Measurements from ENCODE around the gene KRT75.
"Not testable (repeated sequence)": the region's sequence is repeated elsewhere in the genome, so short reads cannot be mapped to it uniquely, and the experiment has no call there.

The KRT75 gene

DNA sequence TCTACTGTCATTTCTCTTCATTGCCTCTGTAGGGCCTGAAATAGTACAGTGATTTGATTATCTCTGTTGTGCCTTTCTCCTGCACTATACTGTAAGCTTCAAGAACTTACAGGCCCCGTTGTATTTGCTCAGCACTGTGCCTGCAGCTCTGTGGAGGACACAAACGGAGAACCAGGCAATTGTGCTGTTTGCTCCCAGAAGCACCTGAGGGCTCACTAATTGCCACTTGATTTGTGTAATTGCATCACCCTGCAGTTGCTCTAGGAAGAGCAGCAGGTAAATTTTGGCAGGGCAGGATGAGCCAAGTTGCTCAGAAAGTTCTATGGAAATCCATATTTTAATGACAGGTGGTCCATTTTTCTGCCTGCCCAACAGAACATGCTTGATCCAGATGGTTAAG is 16.4 kb downstream of the KRT75 start:
- no peak for DNase-seq (ENCODE audit: low read depth in 4 of 4, low spot score in 1 of 4)

DNA sequence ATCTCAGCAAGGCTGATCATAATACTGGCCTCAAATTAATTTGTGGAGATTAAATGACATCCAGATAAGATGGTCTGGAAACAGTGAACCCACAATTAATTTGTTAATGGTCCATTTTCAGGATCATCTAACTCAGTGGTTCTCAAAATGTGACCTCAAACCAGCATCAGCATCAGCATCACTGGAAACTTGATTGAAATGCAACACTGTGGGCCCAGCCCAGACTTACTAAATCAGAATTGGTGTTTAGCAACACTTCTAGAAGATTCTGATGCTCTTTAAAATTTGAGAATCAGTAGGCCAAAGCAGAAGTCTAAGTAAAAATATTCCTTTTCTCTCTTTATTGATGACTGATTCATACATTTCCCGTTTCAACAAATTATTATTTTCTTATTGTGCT is 17.4 kb downstream of the KRT75 start:
- DNase-seq (ENCODE audit: low read depth in 4 of 4, low spot score in 1 of 4) = no peak

DNA sequence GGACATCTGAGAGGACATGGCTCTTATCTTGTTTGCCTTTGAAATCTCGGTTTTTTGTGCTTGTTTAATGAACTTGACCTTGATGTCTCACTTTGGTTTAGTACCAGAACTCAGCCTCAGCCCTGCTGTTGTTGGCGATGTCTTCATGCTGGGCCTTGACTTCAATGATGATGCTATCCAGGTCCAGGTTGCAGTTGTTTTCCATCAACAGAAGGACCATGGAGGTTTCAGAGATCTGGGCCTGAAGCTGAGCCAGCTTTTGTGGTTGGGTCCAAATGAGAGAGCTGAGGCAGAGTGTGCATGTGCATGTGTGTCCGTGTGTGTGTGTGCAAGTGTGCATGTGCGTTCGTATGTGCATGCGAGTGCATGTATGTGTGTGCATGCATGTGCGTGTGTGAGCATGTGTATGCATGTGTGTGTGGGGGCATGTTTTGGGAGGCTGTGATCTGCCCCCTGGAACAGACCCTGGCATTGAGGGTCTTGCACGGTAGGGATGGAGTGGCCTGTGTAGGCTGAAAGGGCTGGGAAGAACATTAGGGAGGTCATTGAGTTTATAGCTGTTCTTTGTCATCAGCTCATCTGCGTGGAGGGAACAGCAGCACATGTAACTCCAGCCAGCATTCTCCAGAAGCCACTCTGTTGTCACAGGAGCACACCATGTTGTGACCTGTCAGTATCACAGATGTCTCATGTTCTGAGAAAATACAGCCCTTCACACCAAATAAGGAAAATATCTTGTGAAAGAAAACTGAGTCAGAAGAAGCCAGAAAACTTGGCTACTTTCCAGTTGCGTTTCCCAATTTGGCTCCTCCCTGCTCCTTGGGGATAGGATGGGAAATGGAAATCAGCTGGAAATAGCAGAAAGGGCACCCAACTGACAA is 18.1 kb downstream of the KRT75 start:
- no peak for DNase-seq (ENCODE audit: low read depth in 4 of 4, low spot score in 1 of 4)

- no peak for DNase-seq (ENCODE audit: low read depth in 4 of 4, low spot score in 1 of 4)
Measured at GRCh38 chr12:52414936-52415335, 19.2 kb downstream of the KRT75 start.

- no peak for DNase-seq (ENCODE audit: low read depth in 4 of 4, low spot score in 1 of 4)
Measured at GRCh38 chr12:52413782-52414345, 20.3 kb downstream of the KRT75 start.

- DNase-seq (ENCODE audit: low read depth in 4 of 4, low spot score in 1 of 4) = no peak
Measured at GRCh38 chr12:52413202-52413601, 21.0 kb downstream of the KRT75 start.

DNA sequence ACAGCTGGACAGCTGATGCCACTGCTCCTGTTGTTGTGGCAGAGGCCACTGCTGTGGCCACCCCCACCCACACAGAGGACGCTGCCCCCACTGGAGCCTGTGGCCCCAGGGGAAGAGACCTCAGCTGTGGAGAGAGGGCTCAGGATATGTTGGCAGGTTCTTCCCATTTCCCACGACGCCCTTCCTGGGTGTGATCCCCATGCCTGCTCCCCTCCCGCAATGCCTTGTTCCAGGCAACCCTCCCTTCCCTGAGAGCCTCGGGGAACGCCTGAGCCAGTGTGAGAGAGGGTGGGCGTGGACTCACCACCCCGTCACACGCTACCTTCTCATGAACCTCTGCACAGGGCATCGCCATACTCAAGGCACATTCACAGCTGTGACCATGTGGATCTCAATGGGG is 22.4 kb downstream of the KRT75 start:
- DNase-seq (ENCODE audit: low read depth in 4 of 4, low spot score in 1 of 4) = no peak

DNA sequence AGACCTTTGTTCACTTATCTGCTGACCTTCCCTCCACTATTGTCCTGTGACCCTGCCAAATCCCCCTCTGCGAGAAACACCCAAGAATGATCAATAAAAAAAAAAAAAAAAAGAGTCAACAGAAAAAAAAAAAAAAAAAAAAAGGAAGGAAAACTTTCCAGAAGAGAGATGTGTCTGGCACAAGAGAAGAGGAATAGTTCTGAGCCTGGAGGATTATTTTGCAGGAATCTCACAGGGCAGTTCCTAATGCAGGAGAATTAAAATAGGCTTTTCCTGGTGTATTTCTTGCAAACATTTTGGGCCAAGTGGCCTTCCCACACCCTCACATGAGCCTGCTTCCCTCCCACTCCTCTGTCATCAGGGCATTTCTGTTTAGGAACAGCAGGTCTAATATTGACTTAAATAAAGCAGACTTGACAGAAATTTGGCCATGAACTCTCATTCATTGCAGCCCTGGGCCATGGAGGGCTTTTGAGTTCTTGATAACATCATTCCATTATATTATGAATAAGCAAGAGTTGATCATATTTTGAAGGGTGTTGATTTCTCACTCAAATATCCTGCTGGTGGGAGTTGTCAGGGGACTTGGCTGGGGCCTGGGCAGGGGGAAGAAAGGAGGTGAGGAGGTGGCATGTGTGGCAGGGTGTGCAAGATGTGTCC is 23.5 kb downstream of the KRT75 start:
- not testable (repeated sequence) for DNase-seq (ENCODE audit: low read depth in 4 of 4, low spot score in 1 of 4)

DNA sequence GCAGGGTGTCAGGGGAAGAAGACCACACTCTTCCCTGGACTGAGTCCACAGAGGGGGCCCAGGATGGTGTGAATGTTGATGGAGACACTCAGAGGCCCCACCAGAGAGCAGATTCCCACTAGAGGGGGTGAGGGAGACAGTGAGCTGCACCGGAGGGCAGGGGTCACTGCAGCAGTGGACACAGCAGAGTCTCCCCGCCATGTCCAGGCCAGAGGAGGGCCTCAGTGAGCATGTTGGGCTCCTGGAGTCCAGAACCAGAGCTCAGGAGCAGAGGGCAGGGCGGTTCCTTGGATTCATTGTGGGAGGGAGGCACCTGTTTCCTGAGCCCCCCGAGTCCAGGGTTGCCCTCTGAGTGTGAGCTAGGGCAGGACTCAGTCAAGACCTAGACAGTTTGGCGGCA is 26.3 kb downstream of the KRT75 start:
- DNase-seq (ENCODE audit: low read depth in 4 of 4, low spot score in 1 of 4) = no peak

- DNase-seq (ENCODE audit: low read depth in 4 of 4, low spot score in 1 of 4) = no peak
Measured at GRCh38 chr12:52405922-52406385, 28.2 kb downstream of the KRT75 start, which contains the start of gene KRT82. TSS of gene KRT82 (minus strand) at chr12:52406335. CDS start at chr12:52406277, 58 bp downstream.

- no peak for DNase-seq (ENCODE audit: low read depth in 4 of 4, low spot score in 1 of 4)
Measured at GRCh38 chr12:52404951-52405350, 29.2 kb downstream of the KRT75 start.

- no peak for DNase-seq (ENCODE audit: low read depth in 4 of 4, low spot score in 1 of 4)
Measured at GRCh38 chr12:52403561-52403960, 30.6 kb downstream of the KRT75 start.

GRCh38 chr12:52402873-52403540 is 31.2 kb downstream of the KRT75 start:
- no peak for DNase-seq (ENCODE audit: low read depth in 4 of 4, low spot score in 1 of 4)

GRCh38 chr12:52402377-52402776 is 31.8 kb downstream of the KRT75 start:
- DNase-seq (ENCODE audit: low read depth in 4 of 4, low spot score in 1 of 4) = no peak

GRCh38 chr12:52401926-52402325 is 32.2 kb downstream of the KRT75 start:
- DNase-seq (ENCODE audit: low read depth in 4 of 4, low spot score in 1 of 4) = no peak

DNA sequence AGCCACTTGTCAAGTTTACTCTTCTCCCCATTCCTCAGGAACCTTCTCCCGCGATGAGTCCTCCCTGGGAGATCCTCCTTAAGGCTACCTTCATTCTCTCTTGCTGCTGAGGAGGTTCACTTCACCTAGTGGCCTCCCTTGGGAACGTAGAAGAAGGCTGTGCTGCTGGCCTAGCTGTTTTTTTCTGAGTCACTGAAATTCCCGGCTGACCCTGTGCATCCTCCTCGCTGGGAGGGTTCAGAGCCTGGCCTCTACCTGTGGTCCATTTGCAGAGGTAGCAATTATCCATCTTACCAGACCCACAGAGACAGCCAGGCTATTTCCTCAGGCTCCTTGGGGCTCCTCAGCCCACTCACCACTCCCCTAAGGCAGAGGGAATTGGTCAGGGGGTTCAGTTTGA is 32.6 kb downstream of the KRT75 start:
- DNase-seq (ENCODE audit: low read depth in 4 of 4, low spot score in 1 of 4) = no peak

DNA sequence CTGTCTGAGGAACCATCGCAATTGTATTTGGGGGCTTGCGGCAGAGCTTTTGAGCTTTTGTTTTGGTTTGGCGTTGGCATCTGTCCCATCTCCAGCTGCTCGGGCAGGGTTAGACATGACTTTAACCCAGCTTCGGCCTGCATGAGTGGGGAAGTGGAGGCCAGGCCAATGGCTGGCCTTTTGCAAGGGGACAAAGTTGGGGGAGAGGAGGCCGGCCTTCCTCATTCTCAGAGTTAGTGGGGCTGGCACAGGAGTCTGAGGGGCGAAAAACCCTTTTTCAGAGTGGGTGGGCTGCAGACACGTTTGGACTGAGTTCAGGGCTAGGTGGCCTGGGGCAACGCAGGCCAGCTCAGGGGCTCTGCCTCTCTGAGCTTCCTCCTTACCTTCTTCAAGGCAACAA is 33.3 kb downstream of the KRT75 start:
- no peak for DNase-seq (ENCODE audit: low read depth in 4 of 4, low spot score in 1 of 4)

DNA sequence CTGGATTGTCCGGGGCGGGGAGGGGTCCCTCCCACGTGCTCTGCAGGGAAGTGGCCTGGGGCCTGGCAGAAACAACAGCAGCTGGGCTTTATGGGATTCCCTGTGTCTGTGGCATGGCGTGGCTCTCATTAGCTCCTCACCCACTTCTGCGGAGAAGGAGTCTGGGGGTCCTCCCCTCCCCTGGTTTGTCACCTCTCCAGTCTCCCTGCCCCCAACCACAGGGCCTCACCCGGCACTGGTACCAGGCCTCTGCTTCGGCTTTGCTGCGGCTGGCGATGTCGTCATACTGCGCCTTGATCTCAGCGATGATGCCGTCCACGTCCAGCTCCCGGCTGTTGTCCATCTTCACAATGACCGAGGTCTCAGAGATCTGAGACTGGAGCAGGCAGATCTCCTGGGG is 34.4 kb downstream of the KRT75 start:
- DNase-seq (ENCODE audit: low read depth in 4 of 4, low spot score in 1 of 4) = no peak

- no peak for DNase-seq (ENCODE audit: low read depth in 4 of 4, low spot score in 1 of 4)
Measured at GRCh38 chr12:52398176-52398575, 36.0 kb downstream of the KRT75 start.

GRCh38 chr12:52396656-52397055 is 37.5 kb downstream of the KRT75 start:
- no peak for DNase-seq (ENCODE audit: low read depth in 4 of 4, low spot score in 1 of 4)

- DNase-seq (ENCODE audit: low read depth in 4 of 4, low spot score in 1 of 4) = peak in 1 of 4 experiments; percentile 3
Measured at GRCh38 chr12:52395761-52396434, 38.3 kb downstream of the KRT75 start.
